Fibroblast of skin of scalp (primary cell): ENCODE data around the gene ACTR3. TPM values are rescaled to one million over a fixed set of nuclear protein-coding genes. Genes with fewer than 3 reads are reported as not detected.
"Not testable (repeated sequence)": the region's sequence is repeated elsewhere in the genome, so short reads cannot be mapped to it uniquely, and the experiment has no call there.

ENCODE experiments used
- DNase-seq: peaks from one replicate; pipeline ENCODE4 v3.0.0-alpha.2; 2013
- polyA plus RNA-seq, 2 experiments: library from polyadenylated mRNA; unstranded; fragments of 120-200 nt; gene quantifications; one replicate each; pipeline ENCODE4 v1.2.1, GENCODE V29; 2013; ENCODE audit not compliant: insufficient read length in 2 of 2

Gene ACTR3
- polyA plus RNA-seq (2013, experiment 1 of 2; ENCODE audit: insufficient read length) = 608 TPM
- 591 TPM for polyA plus RNA-seq (2013, experiment 2 of 2; ENCODE audit: insufficient read length)

DNA sequence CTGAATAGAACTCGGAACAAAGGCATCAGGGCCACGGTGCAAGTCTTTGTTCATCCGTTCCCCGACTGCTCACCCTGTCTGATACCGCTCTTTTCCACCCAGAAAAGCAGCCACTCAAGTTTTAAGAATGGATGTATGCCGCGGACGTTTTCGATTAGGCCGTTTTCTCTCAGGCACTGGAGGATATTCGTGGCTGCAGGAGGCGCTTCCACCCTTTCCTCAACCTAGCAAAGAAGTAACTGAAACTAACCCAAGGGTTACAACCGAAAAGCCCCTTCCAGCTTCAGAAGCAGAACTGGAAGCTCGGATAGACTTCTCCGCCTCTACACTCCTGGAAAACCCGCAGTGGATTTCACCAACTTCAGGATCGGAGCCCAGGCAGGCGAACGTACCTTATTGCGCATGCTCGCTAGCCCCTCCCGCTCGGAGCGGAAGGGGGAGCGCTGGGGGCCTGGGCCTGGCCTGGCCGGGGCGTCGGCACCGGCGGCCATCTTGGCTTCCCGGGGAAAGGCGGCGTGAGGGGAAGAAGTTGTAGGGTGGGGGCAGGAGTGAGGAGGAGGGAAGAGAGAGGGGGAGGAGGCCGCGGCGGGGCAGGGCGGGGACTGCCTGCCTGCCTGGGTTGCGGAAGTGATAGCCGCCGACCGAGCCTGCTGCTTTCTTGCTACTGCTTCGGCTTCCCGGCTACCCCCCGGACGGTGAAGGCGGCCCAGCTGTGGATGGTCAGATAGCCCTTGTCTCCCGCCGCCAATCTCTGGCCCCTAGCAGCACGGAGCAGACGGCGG lies at the start of gene ACTR3:
Gene ACTR3, plus strand, starts transcription at position 619 of the 782 bp plus-strand sequence. CDS start 191 bp downstream, outside the sequence.
- DNase-seq = peak; percentile 99

DNA sequence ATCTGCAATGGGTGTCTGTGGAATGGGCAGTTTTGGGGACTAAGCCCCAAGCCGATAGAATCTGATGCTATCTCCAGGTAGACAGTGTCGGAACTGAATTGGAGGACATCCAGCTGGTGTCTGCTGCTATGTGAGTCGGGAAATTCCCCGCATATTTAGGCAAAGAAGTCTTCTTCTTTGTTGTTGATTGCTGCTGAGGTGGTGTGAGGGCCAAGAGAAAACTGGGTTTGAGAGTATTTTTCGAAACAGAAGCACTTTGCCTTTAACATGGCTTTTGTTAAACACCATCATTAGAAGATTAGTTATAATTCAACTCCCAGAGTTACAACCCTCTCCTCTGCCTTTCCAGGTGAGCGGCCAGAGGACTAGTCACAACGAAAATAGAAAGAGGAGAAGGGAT lies 49.4 kb upstream of the ACTR3 start:
- no peak for DNase-seq

DNA sequence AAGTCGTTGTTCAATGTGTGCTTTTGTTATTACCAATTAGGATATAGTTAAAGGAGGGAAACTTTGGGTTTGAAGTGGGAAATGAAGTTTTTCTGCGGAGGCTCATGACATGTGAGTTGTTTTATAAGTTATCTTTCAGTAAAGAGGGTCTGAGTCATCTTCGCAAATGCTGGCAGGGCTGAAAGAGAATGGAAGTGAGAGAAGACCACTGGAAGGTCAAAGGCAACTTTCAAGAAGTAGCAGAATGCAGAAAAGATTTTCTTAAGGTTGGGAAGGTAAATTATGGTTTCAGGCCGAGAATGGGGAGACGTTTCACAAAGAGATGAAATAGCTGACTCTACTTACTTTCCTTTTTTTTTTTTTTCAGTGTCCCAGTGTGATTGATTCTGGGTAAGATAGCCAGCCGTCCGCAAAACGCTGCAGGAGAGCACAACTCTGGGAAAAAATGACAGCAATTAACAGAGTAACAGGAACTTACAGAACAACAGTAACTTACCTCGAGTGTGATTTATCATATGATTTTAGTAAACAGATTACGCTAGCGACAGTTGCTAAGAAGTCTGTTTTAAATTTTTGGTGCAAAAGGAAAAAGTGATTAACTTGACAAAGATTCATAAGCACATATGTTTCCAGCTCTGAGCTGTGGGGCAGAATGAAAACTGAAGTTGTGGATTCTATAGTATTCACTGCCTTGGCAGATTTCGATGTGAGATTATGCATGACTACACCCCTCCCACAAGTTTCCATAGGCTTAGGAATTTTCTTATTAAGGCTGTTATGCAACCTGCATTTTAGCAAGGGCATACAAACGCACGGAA lies 46.8 kb upstream of the ACTR3 start:
- DNase-seq = peak; percentile 47

DNA sequence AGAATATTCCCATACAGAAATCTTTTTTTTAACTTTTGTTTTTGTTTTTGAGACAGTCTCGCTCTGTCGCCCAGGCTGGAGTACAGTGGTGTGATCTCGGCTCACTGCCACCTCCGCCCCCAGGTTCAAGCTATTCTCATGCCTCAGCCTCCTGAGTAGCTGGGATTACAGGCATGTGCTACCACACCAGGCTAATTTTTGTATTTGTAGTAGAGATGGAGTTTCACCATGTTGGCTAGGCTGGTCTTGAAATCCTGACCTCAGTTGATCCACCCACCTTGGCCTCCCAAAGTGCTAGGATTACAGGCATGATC lies 46.2 kb upstream of the ACTR3 start:
- not testable (repeated sequence) for DNase-seq

DNA sequence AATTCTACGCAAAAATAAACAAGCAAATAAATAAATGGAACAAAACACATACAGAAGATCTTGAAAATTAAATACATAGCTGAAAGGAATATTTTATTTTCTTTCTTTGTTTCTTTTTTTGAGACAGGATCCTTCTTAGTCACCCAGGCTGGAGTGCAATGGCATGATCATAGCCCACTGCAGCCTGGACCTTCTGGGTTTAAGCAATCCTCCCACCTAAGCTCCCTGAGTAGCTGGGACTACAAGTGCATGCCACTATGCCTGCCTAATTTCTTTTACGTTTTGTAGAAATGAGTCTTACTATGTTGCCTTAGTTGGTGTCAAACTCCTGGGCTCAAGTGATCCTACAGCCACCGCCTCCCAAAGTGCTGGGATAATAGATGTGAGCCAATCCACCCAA lies 44.6 kb upstream of the ACTR3 start:
- no peak for DNase-seq

DNA sequence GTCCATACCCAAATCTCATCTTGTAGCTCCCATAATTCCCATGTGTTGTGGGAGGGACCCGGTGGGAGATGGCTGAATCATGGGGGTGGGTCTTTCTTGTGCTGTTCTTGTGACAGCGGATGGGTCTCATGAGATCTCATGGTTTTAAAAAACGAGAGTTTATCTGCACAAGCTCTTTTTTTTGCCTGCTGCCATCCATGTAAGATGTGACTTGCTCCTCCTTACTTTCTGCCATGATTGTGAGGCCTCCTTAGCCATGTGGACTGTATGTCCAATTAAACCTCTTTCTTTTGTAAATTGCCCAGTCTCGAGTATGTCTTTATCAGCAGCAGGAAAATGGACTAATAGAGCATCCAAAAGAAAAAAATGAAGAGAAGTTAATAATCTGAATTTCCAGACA lies 44.1 kb upstream of the ACTR3 start:
- not testable (repeated sequence) for DNase-seq

DNA sequence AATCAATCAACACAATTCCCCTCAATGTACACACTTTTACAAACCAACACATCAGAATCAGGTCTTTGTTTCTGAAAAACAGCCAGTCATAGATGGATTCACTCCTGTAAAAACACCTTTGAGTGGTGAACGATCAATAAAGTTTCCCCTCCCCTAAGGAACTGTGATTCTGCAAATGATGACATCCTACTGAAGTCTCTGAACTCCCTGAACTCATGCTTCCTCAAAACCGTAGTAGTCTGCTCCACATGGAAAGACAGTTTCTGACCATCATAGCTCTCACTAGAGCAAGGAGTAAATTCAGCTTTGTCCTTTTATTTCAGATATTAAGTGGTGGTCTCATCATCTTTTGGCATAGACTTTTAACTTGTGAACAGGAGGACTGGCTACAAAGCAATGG lies 43.5 kb upstream of the ACTR3 start:
- DNase-seq = no peak

DNA sequence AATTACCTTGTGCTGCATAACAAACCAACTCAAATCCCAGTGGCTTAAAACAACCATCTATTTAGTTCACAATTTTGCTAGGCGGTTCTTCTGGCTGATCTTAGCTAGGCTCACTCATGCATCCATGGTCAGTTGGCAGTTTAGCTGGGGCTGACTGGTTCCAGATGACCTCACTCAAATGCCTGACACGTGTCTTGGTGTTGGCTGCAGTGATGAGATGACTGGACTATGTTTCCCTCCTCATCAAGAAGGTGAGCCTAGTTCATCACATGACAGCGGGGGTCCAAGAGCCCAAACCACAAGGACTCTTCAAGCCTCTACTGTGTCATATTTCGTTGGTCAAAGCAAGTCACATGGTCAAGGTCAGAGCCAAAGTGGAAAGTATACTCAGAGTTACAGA lies 42.7 kb upstream of the ACTR3 start:
- peak; percentile 5 for DNase-seq

DNA sequence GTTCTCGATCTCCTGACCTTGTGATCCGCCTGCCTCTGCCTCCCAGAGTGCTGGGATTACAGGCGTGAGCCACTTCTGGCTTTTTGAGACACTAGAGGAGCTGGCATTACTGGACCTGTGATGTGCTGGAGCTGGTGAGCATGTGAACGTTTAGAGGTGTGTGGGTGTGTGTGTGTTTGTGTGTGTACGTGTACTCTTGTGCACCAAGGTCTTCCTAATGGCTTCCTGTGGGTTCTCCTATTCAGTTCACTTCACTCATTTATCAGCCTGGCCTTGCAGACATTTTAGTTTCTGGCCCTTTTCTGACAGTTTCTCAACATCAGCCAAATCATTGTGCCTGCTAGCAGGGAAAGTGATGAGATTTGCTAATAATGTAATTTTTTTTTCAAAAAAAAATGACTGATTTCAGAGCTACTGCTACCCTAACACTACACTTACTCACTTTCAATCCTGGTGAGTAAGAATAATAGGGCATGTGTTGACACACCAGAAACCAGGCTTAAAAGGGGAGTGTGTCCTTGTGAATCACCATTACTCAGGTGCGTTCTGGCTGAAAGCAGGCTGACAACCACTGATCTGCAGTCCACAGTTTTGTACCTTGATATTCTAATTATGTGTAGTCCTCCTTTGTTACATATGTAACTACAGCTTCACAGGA lies 41.0 kb upstream of the ACTR3 start:
- DNase-seq = no peak

DNA sequence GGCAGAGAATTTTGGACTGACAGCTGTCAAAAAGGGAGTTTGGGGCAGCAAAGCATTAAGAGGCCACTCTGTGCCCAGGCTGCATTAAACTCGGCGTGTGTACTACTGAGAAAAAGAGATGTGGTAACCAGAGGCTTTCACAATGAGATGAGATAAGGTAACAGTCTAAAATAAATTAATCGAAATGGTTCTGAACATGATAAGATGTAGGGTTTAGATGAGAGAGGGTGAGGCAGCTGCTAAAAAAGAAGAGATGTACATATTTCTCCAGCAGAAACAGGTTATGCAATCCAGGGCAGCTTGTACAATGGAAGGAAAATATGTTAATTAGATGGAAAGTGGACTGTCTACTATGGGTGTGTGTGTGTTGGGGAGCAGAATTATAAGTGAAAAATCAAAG lies 39.2 kb upstream of the ACTR3 start:
- no peak for DNase-seq

DNA sequence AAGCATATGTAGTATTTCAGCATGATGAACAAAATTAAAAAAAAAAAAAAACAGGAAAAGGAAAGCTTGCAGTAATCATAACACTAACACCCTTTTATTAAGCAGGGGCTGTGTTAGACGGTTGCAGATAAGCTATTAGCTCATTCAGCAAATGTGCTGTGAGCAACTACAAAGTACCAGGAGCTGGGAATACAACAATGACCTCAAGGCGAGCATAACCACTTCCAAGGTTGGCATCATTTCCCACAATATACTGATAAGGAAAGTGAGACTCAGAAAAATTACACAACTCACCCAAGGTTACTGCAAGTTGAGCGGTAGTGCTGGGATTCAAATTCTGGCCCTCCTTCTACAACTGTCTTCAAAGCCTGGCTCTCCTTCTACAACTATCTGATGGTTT lies 38.2 kb upstream of the ACTR3 start:
- DNase-seq = no peak

DNA sequence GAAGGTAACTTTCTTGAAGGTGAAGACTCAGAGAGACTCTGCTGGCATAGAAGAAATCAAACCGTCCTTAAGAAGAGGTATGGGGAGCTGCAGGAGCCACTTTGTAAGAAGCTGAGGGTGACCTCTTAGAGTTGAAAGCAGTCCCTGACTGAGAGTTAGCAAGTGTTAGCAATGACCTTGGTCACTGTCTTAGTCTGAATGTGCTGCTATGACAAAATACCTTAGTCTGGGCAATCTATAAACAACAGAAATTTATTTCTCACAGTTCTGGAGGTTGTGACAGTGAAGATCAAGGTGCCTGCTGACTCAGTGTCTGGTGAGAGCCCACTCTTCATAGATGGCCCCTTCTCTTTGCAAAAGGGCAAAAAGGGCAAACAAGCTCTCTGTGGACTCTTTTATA lies 35.7 kb upstream of the ACTR3 start:
- DNase-seq = no peak

DNA sequence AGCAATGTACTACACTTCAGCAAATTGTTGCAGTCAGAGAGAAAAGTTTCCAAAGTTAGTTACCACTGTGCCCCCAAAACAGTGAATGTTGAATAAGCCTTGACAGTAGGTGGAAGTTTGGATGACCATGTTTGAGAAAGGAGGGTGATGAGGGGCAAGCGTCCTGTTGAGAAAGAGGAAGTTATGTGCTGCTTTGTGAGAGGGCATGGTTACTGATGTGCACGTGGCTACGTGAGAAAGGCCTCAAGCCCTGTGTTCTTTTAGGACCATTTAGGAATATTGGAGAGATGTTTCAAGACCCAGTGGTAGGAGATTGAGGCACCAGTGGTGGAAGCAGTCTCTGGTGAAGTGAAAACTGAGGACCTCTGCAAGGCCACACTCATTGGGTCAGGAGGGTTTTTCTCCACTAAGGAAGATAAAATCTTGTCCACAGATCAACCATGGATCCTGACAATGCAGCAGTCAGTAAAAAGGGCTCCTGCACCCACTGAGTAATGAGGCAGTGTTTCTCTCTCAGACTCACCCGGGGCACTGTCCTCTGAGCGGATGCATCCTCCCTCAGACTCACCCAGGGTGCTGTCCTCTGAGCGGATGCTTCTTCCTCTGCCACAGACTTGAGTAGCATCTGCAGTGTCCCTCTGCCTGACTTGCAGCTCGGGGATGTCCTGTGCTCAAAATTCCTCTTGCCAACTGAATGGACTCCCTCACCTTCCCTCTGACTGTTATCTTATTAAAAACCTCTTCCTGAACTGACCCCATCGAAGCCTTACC lies 34.7 kb upstream of the ACTR3 start:
- DNase-seq = no peak

DNA sequence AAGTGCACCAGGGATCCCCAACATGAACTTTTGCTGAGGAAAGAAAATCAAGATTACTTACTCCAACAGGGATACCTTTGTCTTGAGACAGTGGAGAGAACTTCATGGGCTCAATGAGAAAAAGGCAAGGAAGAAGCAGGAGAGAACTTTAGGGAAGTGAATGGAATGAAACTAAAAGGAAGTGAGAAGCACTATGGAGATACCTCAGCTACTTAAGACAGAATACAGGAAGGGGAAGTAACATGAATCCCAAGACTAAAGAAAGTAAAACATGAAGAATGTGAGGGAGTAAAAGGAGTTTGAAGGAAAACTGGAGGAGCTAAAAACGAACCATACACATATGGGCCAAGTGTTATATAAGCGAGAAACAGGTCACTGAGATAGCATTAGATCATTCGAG lies 32.4 kb upstream of the ACTR3 start:
- DNase-seq = no peak

DNA sequence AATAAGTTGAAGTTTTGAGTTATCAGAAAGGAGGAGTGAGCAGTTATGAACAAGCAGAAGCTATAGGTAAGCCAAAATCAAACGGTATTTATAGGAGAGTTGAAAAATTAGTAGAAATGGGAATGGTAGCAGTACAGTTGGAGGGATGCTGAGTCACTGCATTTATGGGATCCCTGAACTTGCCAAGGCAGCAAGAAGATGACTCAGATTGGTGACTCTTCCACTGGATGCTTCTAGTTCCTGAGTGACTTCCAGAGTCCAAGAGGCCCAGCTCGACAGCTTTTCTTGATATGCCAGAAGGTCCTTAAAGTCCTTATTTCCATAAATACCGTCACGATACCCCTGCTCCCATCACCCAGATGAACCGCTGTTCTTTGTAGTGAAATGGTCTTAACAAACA lies 31.1 kb upstream of the ACTR3 start:
- DNase-seq = peak; percentile 72

DNA sequence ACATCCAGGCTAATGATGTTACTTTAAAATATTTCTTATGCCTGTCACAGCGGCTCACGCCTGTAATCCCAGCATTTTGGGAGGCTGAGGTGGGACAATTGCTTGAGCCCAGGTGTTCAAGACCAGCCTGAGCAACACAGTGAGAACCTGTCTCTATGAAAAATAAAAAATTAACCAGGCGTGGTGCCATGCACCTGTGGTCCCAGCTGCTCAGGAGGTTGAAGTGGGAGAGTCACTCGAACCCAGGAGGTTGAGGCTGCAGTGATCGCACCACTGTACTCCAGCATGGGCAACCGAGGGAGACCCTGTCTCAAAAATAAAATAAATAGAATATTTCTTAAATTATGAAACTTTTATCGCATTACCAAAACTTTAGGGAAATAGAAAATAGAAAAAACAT lies 28.1 kb upstream of the ACTR3 start:
- DNase-seq = no peak

DNA sequence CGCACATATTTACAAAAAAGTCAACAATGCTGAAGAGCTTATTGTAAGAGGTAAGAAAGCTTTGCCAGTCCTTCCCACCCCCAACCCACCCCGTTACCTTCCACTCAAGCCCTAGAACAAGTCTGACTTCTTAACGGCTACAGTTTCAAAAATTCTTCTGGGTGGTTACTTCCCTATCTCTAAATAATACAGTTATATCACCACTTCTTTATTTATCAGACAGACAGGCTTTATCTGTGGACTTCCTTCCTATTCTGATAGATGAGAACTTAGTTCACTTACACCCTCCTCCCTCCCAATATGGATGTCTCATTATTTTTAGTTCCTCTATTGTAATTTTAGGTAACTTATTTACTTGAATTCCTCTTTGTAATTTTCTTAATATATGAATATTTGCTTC lies 26.7 kb upstream of the ACTR3 start:
- DNase-seq = no peak

DNA sequence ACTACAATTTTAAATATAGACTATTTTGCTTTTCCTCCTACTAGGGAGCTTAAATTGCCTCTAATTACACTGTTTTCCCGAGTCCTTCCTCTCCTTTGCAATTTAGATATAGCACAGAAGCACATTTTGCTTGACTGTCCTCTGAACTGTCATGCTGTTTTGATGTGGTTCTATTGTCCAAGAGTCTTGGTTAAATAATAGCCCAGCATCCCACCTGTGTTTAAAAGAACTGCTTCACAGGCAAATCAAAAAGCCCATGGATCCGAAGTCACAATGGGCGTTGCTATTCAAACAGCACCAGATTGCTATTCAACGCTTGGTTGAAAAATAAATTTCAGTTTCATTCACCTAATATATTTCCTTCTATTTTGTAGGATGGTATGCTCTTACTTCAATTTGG lies 22.3 kb upstream of the ACTR3 start:
- no peak for DNase-seq

DNA sequence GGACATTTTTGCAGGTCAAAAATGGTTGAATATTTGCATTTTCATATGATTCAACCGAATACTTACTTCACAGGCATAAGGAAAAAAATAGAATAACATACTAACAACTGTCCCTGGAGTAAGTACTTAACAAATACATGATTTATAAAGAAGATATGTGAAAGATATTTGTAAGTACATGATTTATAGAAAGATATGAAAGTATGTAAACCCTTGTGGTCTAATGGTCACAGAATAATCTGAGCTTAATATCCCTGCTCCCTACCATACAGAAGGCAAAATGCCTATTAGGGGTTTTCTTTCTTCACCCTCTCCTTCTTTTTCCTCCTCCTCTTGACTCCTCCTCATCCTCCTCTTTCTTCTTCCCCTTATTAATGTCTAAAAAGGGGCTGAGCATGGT lies 20.6 kb upstream of the ACTR3 start:
- DNase-seq = no peak

DNA sequence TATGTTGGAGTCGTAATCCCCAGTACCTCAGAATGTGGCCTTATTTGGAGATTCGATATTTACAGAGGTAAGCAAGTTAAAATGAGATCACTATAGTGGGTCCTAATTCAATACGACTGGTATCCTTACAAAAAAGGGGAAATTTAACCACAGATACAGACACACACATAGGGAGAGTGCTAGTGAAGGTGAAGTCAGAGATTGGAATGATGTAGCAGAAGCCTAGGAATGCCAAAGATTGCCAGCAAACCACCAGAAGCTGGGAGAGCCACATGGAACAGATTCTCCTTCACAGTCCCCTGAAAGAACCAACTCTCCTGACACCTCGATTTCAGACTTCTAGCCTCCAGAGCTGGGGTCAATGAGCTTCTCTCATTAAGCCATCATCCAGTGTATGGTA lies 17.7 kb upstream of the ACTR3 start:
- peak; percentile 75 for DNase-seq

DNA sequence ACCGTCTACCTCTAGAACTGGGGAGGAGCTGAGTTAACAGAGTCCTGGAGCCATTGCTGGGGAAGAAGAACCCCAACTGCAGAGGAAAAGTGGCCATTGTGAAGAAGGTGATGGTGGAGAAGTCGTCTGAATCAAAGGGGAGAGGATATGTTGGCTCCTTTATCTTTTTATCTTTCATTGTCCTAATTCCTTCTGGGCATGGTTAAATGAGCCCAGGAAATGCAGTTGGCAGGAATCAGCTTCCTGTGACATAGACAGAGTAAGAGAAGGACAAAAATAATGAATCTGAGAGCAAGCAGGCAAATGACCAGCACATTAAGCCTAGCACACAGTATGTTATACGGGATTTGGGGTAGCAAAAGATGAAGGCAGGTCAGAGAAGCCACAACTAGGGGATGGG lies 16.0 kb upstream of the ACTR3 start:
- DNase-seq = no peak

DNA sequence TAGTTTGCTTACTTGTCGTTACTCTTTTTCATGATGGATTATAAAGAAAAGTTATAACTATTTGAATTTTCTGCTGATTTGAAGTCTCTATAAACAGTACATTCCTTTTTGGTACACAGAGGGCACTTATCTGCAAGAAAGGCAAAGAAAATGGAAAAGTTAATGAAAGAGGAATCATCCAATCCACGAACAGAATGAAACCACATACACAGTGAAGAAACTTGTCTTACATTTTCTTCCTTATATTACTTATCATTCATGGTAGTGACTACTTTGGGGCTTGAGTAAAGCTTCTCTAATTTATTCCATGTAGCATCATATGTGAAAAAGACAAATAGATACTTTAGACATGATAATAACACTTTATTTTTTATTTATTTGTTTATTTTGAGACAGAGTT lies 14.8 kb upstream of the ACTR3 start:
- no peak for DNase-seq
